Measurements from ENCODE around the gene MTHFD1L.

GRCh38 chr6:151002491-151002935 is 137.0 kb downstream of the MTHFD1L start:
- no peak for TF ChIP-seq KLF1 (tag; IDR thresholded peaks at IDR 0.05)
- no peak for TF ChIP-seq CTCF (IDR thresholded peaks at IDR 0.05 in 2 of 3, conservative IDR thresholded peaks at IDR 0.05 in 1 of 3; ENCODE audit: insufficient read depth in 2 of 3, low read depth in 1 of 3, low read length in 3 of 3)
- no peak for TF ChIP-seq KDM2B (CRISPR knock-in tag; IDR thresholded peaks at IDR 0.05)
- TF ChIP-seq ZNF232 (CRISPR knock-in tag; IDR thresholded peaks at IDR 0.05): no peak
- no peak for TF ChIP-seq CHD2 (IDR thresholded peaks at IDR 0.05; ENCODE audit: low read depth, low read length)
- no peak for TF ChIP-seq HOMEZ (CRISPR knock-in tag; IDR thresholded peaks at IDR 0.05)
- TF ChIP-seq THRAP3 (IDR thresholded peaks at IDR 0.05; ENCODE audit: borderline replicate concordance): no peak
- TF ChIP-seq PPARD (CRISPR knock-in tag; IDR thresholded peaks at IDR 0.05): no peak
- TF ChIP-seq MAX (CRISPR knock-in tag; IDR thresholded peaks at IDR 0.05): no peak
- no peak for TF ChIP-seq JUN (IDR thresholded peaks at IDR 0.05; ENCODE audit: borderline replicate concordance, low read depth, low read length)
- TF ChIP-seq JUN (CRISPR knock-in tag; IDR thresholded peaks at IDR 0.05; ENCODE audit: borderline replicate concordance): no peak
- no peak for TF ChIP-seq ARHGAP35 (IDR thresholded peaks at IDR 0.05; ENCODE audit: partially characterized antibody)
- TF ChIP-seq PREB (CRISPR knock-in tag; IDR thresholded peaks at IDR 0.05): no peak

All from K562 (cell line).